K562 (cell line): ENCODE data around the gene SLIT1. TPM values are rescaled to one million over a fixed set of nuclear protein-coding genes. Genes with fewer than 3 reads are reported as not detected.
A peak's percentile ranks its signal among the peaks of the same experiment; 100 is the strongest.

Experiments
- ATAC-seq: fragments of 200-7000 bp; cut with Tn5 transposase; 3 replicates; pipeline ENCODE4 v1.9.1; 2020; ENCODE audit warnings: moderate library complexity
- BruUV-seq: library from RNA; stranded (reverse); fragments of 400-500 nt; replicated peaks from 2 replicates; lab custom pipeline; 2021; lab: Mats Ljungman, UMichigan
- CTCF ChIA-PET: fragments of 300-600 bp; formaldehyde crosslinking; extraction: SDS; loops from one replicate; lab custom pipeline; 2021; ENCODE audit warnings: low intra/inter-chr PET ratio; lab: Yijun Ruan, JAX
- POLR2A ChIA-PET: fragments of 300-600, 350-650 bp; sonication (Branson Sonifier 250); formaldehyde crosslinking; extraction: SDS; loops from one replicate; lab custom pipeline; 2021; ENCODE audit warnings: antibody characterized with exemption, inconsistent platforms; lab: Yijun Ruan, JAX
- DNase-seq, 4 experiments: peaks; one replicate each; pipeline versions ENCODE4 v3.0.0 to v3.0.0-alpha.2; 2011 to 2018; ENCODE audit warnings: low spot score in 3 of 4, mixed read lengths in 3 of 4; ENCODE audit errors: extremely low read depth in 1 of 4
- FAIRE-seq: peaks from 2 replicates; lab custom pipeline; 2011; peaks lifted over from hg19 to GRCh38; lab: Jason Lieb, UNC
- H2AFZ ChIP-seq: 2 replicates; pipeline ENCODE4 v1.6.0; 2011; ENCODE audit warnings: low read depth, low read length, control low read depth, inconsistent platforms
- H3K27ac ChIP-seq: fragments of 200-600 bp; 3 replicates; pipeline ENCODE4 v1.8.0; 2011; ENCODE audit warnings: low read depth, mild to moderate bottlenecking, control low read depth, inconsistent platforms, low read length, moderate library complexity, mixed read lengths; ENCODE audit errors: extremely low read depth
- H3K27me3 ChIP-seq, 2 experiments: fragments of 300-600 bp in 1 of 2; 2 replicates in 1 of 2; 3 replicates in 1 of 2; pipeline versions ENCODE4 v1.6.0 to v1.8.0; 2011; ENCODE audit warnings: inconsistent platforms in 2 of 2, low read length in 2 of 2, mild to moderate bottlenecking in 1 of 2, mixed read lengths in 1 of 2, moderate library complexity in 1 of 2; ENCODE audit not compliant: control insufficient read depth in 2 of 2, insufficient read depth in 2 of 2
- H3K36me3 ChIP-seq: fragments of 300-600 bp; 3 replicates; pipeline ENCODE4 v1.8.0; 2011; ENCODE audit warnings: mild to moderate bottlenecking, low read length, inconsistent platforms; ENCODE audit not compliant: control insufficient read depth, insufficient read depth
- H3K4me1 ChIP-seq, 2 experiments: fragments of 200-600 bp in 1 of 2; replicated peaks in 1 of 2; 2 replicates in 1 of 2; 3 replicates in 1 of 2; pipeline versions ENCODE4 v1.5.1 to v1.8.0; 2011; ENCODE audit warnings: inconsistent platforms in 2 of 2, low read length in 2 of 2, mild to moderate bottlenecking in 1 of 2, mixed read lengths in 1 of 2, moderate library complexity in 1 of 2; ENCODE audit not compliant: control insufficient read depth in 2 of 2, insufficient read depth in 2 of 2
- H3K4me2 ChIP-seq: 2 replicates; pipeline ENCODE4 v1.6.1; 2011; ENCODE audit warnings: low read length, control low read depth, inconsistent platforms, mixed read lengths; ENCODE audit not compliant: insufficient read depth
- H3K4me3 ChIP-seq: fragments of 200-600 bp; sonication (generic), shearing (Covaris generic); 2 replicates; pipeline ENCODE4 v1.5.1; 2016; ENCODE audit warnings: control low read depth, inconsistent platforms
- H3K79me2 ChIP-seq: fragments of 200-600 bp; 3 replicates; pipeline ENCODE4 v1.8.0; 2011; ENCODE audit warnings: low read length, inconsistent platforms; ENCODE audit not compliant: control insufficient read depth, insufficient read depth
- H3K9ac ChIP-seq, 2 experiments: 2 replicates each; pipeline versions ENCODE4 v1.6.0 to v1.6.1; 2011; ENCODE audit warnings: low read depth in 2 of 2, low read length in 2 of 2, control low read depth in 1 of 2, inconsistent platforms in 1 of 2, mild to moderate bottlenecking in 1 of 2, mixed read lengths in 1 of 2; ENCODE audit not compliant: insufficient read depth in 1 of 2
- H3K9me1 ChIP-seq: one replicate; pipeline ENCODE4 v1.6.0; 2011; ENCODE audit warnings: inconsistent platforms, mild to moderate bottlenecking, low read length, moderate library complexity; ENCODE audit not compliant: control insufficient read depth, insufficient read depth
- H3K9me3 ChIP-seq: replicated peaks from 2 replicates; pipeline ENCODE4 v1.5.1; 2011; ENCODE audit warnings: low read depth, low read length, inconsistent platforms; ENCODE audit not compliant: control insufficient read depth, insufficient read depth
- H4K20me1 ChIP-seq: replicated peaks from 2 replicates; pipeline ENCODE4 v1.6.1; 2011; ENCODE audit warnings: low read length, inconsistent platforms, mixed read lengths; ENCODE audit not compliant: control insufficient read depth, insufficient read depth
- BCLAF1 ChIP-seq, 2 experiments: fragments of 450-650 bp in 1 of 2; IDR thresholded peaks; 2 replicates each; pipeline ENCODE4 v1.6.1; 2011 to 2017; ENCODE audit warnings: low read depth in 2 of 2, antibody characterized with exemption in 1 of 2, borderline replicate concordance in 1 of 2, low read length in 1 of 2, mild to moderate bottlenecking in 1 of 2, mixed read lengths in 1 of 2; ENCODE audit not compliant: control insufficient read depth in 1 of 2
- C11orf30 ChIP-seq: fragments of 450-650 bp; IDR thresholded peaks from 2 replicates; pipeline ENCODE4 v1.6.1; 2016; ENCODE audit warnings: low read depth, mild to moderate bottlenecking
- HIVEP1 ChIP-seq: fragments of 250-450 bp; sonication (Bioruptor Pico); IDR thresholded peaks from 2 replicates; pipeline ENCODE4 v1.4.0; 2020; ENCODE audit warnings: mild to moderate bottlenecking
- MAFF ChIP-seq: IDR thresholded peaks from 2 replicates; pipeline ENCODE4 v1.6.1; 2012; ENCODE audit warnings: low read length, improper control_type of control experiment
- MAFG ChIP-seq: fragments of 450-650 bp; conservative IDR thresholded peaks from 2 replicates; pipeline ENCODE4 v1.6.1; 2016; ENCODE audit warnings: missing genetic modification characterization, missing compliant biosample characterization
- MCM7 ChIP-seq, 2 experiments: fragments of 450-650 bp; IDR thresholded peaks; 2 replicates each; pipeline ENCODE4 v1.6.1; 2016 to 2018
- PRMT5 ChIP-seq: sonication (generic); formaldehyde crosslinking; IDR thresholded peaks from 2 replicates; pipeline ENCODE4 v1.5.0; 2020; ENCODE audit warnings: missing genetic modification reagents
- TCF7 ChIP-seq: sonication (generic); IDR thresholded peaks from 2 replicates; pipeline ENCODE4 v1.6.1; 2016; ENCODE audit warnings: antibody characterized with exemption, borderline replicate concordance
- ZNF133 ChIP-seq: fragments of 250-450 bp; sonication (Bioruptor Pico); IDR thresholded peaks from 2 replicates; pipeline ENCODE4 v1.4.0; 2020; ENCODE audit warnings: mild to moderate bottlenecking
- ZNF316 ChIP-seq: fragments of 450-650 bp; IDR thresholded peaks from 2 replicates; pipeline ENCODE4 v1.6.1; 2016
- ZNF699 ChIP-seq: fragments of 250-450 bp; sonication (Bioruptor Pico); IDR thresholded peaks from 2 replicates; pipeline ENCODE4 v1.8.0; 2021; ENCODE audit warnings: mild to moderate bottlenecking, moderate library complexity; ENCODE audit not compliant: insufficient replicate concordance
- WGBS: fragments of 100-300 bp; shearing (Covaris generic); methylation state at CpG from one replicate; pipeline ENCODE4 v1.1.6; 2016; ENCODE audit warnings: low coverage, mixed read lengths; ENCODE audit not compliant: insufficient coverage; ENCODE audit errors: missing lambda C conversion rate; 5-methylcytosine and 5-hydroxymethylcytosine counted together
- in situ Hi-C: fragments of 300-500 bp; cut with MboI; formaldehyde crosslinking; loops from 4 replicates; pipeline ENCODE4 v1.15.0; 2018; ENCODE audit warnings: inconsistent platforms, mixed read lengths
- intact Hi-C: fragments of 100-400 bp; cut with micrococcal nuclease; formaldehyde crosslinking; loops from 2 replicates; pipeline ENCODE4 v1.14.2; 2022
- polyA plus RNA-seq, 8 experiments: library from polyadenylated mRNA; depleted of rRNA in 4 of 8; stranded (reverse) in 5 of 8; unstranded in 3 of 8; fragments of >200 nt; fragmentation: Nextera tagmentation in 2 of 8; fragmentation: Illumina TruSeq in 1 of 8; extraction: Ambion mirVana in 2 of 8; extraction: Trizol in 1 of 8; gene quantifications; 2 replicates each; pipeline versions ENCODE4 v1.2.1 to v1.2.3, GENCODE V29; 2011 to 2014; ENCODE audit warnings: inconsistent platforms in 1 of 8, missing spikeins in 1 of 8
- total RNA-seq, 7 experiments: library from RNA; depleted of rRNA in 6 of 7; stranded (reverse); fragments of >200 nt in 6 of 7; fragmentation: Illumina TruSeq in 2 of 7; extraction: Trizol in 2 of 7; gene quantifications; 2 replicates each; pipeline versions ENCODE4 v1.2.1 to v1.2.3, GENCODE V29; 2011 to 2021; ENCODE audit warnings: low replicate concordance in 1 of 7
- TF ChIP-seq, protein P1 (sequence below): fragments of 250-450 bp; sonication (Bioruptor Pico); IDR thresholded peaks from 2 replicates; pipeline ENCODE4 v1.4.0; 2020; ENCODE audit warnings: mild to moderate bottlenecking, moderate library complexity
- TF ChIP-seq, protein P2 (sequence below): conservative IDR thresholded peaks from 2 replicates; pipeline ENCODE4 v1.6.1; 2011; ENCODE audit warnings: low read depth, mild to moderate bottlenecking, low read length; ENCODE audit not compliant: control insufficient read depth

The SLIT1 gene
- total and polyA plus RNA-seq, 9 of the 15 experiments (the other 6 are each of a cell fraction or from before 2014, with no cell fraction given), result 0.01 to 0.11 (median 0.04) TPM; not detected in 3

DNA sequence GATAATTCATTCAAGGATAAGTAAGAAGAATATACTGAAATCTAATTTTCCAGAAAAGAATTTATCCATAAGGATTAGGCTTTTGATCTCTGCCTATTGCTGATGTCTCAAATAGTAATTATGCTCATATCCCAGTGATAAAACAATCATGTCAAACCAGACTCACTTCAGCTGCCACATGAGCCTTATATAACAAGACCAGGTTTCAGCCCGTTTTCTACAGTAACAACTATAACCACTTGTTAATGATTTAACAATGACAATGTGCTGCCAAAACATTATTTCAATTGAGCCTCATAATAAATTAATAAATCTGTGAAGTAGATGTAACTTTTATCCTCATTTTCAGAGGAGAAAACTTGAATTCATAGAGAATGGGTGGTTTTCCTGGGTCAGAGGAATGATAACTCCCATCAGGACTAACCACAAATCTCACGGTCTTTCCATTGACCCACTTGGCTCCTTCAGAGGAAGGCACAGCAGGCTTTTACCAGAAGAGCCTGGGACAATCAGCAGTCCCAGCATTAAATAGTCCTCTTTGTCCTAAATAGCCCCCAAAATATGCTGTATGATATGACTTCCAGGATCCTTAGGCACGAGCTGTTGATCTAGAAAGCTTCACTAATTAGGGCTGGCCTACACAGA lies 42.5 kb upstream of the SLIT1 start (continued):
- TF ChIP-seq BCLAF1 (IDR thresholded peaks at IDR 0.05; ENCODE audit: borderline replicate concordance in 1 of 2, control insufficient read depth in 1 of 2, low read depth in 2 of 2, low read length in 1 of 2) (no peak), HIVEP1 (CRISPR knock-in tag) (no peak)
- TF ChIP-seq, all 486 proteins: peak for 0

DNA sequence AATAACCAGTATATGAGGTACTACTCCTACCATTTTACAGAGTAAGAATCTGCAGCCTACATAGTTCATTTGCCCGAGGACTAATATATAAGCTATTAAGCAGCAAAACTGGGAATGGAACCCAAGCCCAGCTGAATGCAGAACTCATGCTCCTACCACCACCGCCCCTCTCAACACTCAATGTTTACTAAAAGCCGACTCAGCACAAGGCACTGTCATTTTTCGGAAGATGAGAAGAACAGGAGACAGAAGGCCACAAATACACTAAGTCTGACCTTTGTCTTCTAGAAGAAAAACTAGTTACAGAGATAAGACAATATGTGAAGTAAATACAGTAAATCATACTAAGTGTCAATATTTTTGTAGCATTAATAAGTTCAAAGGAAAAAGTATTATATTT lies 40.6 kb upstream of the SLIT1 start:
- CTCF ChIA-PET, result interaction anchor here (0.6 kb wide), 1 partner anchor 13 kb away, joined by 3 read pairs; no protein-coding TSS in a partner anchor
- H3K4me3 ChIP-seq, result no peak overlapping the region
- intact Hi-C loops (no loop called here), in situ Hi-C loops (no loop called here)
- H3K9me3 ChIP-seq, result no peaks in the 10 kb centered on the region
- no TSS peak for BruUV-seq
- WGBS, result 74% methylated on average over 4 of the region's 4 CpGs
- H3K27me3 ChIP-seq, result no peaks in the 10 kb centered on the region
- FAIRE-seq, result no peak
- H3K36me3 ChIP-seq, result peaks cover 56% of the 10 kb centered on the region; the same call in 2 of the 3 replicates
- H3K9ac ChIP-seq, result no peak overlapping the region
- H2AFZ ChIP-seq, result no peak overlapping the region
- H3K27ac ChIP-seq, result no peak overlapping the region
- H3K79me2 ChIP-seq, result no peaks in the 10 kb centered on the region
- POLR2A ChIA-PET, result interaction anchor here (1.6 kb wide), 1 partner anchor 9 kb away, joined by 3 read pairs; no protein-coding TSS in a partner anchor
- H4K20me1 ChIP-seq, result peaks cover 9% of the 10 kb centered on the region; the same call in 1 of the 2 replicates
- H3K4me2 ChIP-seq, result no peak overlapping the region
- peaks cover 5% of the 10 kb centered on the region for H3K9me1 ChIP-seq
- ATAC-seq, result no peak
- no peak for DNase-seq
- peaks cover 3 to 14% of the 10 kb centered on the region in 2 experiments; a peak in 4 of 5 replicates for H3K4me1 ChIP-seq
- TF ChIP-seq PRMT5 (CRISPR knock-in tag) (no peak), C11orf30 (peak; percentile 54; the same call in 1 of the 2 replicates), ZNF699 (CRISPR knock-in tag) (no peak), MAFF (peak; percentile 49), MAFG (tag) (peak; percentile 33; the same call in 1 of the 2 replicates), MCM7 (IDR thresholded peaks at IDR 0.05) (no peak), ZNF133 (CRISPR knock-in tag) (no peak), TCF7 (no peak), ZNF316 (peak; percentile 65)
- TF ChIP-seq, protein P1, sequence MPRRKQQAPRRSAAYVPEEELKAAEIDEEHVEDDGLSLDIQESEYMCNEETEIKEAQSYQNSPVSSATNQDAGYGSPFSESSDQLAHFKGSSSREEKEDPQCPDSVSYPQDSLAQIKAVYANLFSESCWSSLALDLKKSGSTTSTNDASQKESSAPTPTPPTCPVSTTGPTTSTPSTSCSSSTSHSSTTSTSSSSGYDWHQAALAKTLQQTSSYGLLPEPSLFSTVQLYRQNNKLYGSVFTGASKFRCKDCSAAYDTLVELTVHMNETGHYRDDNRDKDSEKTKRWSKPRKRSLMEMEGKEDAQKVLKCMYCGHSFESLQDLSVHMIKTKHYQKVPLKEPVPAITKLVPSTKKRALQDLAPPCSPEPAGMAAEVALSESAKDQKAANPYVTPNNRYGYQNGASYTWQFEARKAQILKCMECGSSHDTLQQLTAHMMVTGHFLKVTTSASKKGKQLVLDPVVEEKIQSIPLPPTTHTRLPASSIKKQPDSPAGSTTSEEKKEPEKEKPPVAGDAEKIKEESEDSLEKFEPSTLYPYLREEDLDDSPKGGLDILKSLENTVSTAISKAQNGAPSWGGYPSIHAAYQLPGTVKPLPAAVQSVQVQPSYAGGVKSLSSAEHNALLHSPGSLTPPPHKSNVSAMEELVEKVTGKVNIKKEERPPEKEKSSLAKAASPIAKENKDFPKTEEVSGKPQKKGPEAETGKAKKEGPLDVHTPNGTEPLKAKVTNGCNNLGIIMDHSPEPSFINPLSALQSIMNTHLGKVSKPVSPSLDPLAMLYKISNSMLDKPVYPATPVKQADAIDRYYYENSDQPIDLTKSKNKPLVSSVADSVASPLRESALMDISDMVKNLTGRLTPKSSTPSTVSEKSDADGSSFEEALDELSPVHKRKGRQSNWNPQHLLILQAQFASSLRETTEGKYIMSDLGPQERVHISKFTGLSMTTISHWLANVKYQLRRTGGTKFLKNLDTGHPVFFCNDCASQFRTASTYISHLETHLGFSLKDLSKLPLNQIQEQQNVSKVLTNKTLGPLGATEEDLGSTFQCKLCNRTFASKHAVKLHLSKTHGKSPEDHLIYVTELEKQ, result no peak
- TF ChIP-seq, protein P2, sequence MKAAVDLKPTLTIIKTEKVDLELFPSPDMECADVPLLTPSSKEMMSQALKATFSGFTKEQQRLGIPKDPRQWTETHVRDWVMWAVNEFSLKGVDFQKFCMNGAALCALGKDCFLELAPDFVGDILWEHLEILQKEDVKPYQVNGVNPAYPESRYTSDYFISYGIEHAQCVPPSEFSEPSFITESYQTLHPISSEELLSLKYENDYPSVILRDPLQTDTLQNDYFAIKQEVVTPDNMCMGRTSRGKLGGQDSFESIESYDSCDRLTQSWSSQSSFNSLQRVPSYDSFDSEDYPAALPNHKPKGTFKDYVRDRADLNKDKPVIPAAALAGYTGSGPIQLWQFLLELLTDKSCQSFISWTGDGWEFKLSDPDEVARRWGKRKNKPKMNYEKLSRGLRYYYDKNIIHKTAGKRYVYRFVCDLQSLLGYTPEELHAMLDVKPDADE, result no peak
